HUES48 (cell line): ENCODE data around the gene PRKN.

Experiments
- H3K27ac ChIP-seq: one replicate; pipeline ENCODE4 v1.7.0; 2013; ENCODE audit warnings: low read depth, low read length, inconsistent platforms
- H3K27me3 ChIP-seq: 2 replicates; pipeline ENCODE4 v1.6.1; 2013; ENCODE audit warnings: mild to moderate bottlenecking, low read length; ENCODE audit not compliant: control insufficient read depth, insufficient read depth
- H3K36me3 ChIP-seq: 2 replicates; pipeline ENCODE4 v1.6.1; 2013; ENCODE audit warnings: low read length; ENCODE audit not compliant: control insufficient read depth, insufficient read depth
- H3K4me1 ChIP-seq: 2 replicates; pipeline ENCODE4 v1.6.1; 2013; ENCODE audit warnings: mild to moderate bottlenecking, low read length; ENCODE audit not compliant: control insufficient read depth, insufficient read depth
- H3K4me3 ChIP-seq: 2 replicates; pipeline ENCODE4 v1.5.1; 2013; ENCODE audit warnings: mild to moderate bottlenecking, low read depth, low read length
- H3K9ac ChIP-seq: 2 replicates; pipeline ENCODE4 v1.6.1; 2013; ENCODE audit warnings: mild to moderate bottlenecking, low read depth, low read length, moderate library complexity
- H3K9me3 ChIP-seq: 2 replicates; pipeline ENCODE4 v1.6.1; 2013; ENCODE audit warnings: low read length; ENCODE audit not compliant: control insufficient read depth, insufficient read depth

Gene PRKN

GRCh38 chr6:161458201-161458951 lies 1269.2 kb downstream of the PRKN start:
- Histone ChIP-seq H3K9ac (no peak overlapping the region), H3K27ac (no peak overlapping the region), H3K9me3 (no peaks in the 10 kb centered on the region), H3K4me1 (no peaks in the 10 kb centered on the region), H3K4me3 (no peak overlapping the region), H3K36me3 (no peaks in the 10 kb centered on the region), H3K27me3 (no peaks in the 10 kb centered on the region)

- Histone ChIP-seq H3K27me3 (no peaks in the 10 kb centered on the region), H3K4me3 (no peak overlapping the region), H3K9me3 (no peaks in the 10 kb centered on the region), H3K4me1 (no peaks in the 10 kb centered on the region), H3K9ac (no peak overlapping the region), H3K36me3 (no peaks in the 10 kb centered on the region), H3K27ac (no peak overlapping the region)
These were observed 1271.7 kb downstream of the PRKN start for GRCh38 chr6:161455848-161456247.

DNA sequence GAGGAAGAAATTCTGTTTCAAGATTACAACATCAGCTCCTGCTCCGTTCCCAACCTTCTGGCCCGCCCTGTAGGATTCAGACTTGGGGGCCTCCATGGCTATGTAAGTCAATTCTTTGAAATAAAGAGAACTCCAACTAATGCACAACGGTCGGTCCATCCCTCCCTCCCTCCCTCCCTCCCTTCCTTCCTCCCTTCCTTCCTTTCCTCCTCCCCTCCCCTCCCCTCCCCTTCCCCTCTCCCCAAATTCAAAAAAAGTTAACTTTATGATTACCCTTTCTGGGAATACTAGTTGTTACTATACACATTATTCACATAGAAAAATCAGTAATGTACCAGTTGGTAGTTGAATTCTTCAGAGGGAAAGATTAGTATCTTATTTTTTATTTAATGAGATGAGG lies 1274.0 kb downstream of the PRKN start:
- no peaks in the 10 kb centered on the region for H3K9me3 ChIP-seq
- H3K4me3 ChIP-seq: no peak overlapping the region
- H3K9ac ChIP-seq: no peak overlapping the region
- H3K36me3 ChIP-seq: no peaks in the 10 kb centered on the region
- no peaks in the 10 kb centered on the region for H3K4me1 ChIP-seq
- no peak overlapping the region for H3K27ac ChIP-seq
- H3K27me3 ChIP-seq: no peaks in the 10 kb centered on the region

- no peaks in the 10 kb centered on the region for H3K9me3 ChIP-seq
- no peak overlapping the region for H3K27ac ChIP-seq
- H3K27me3 ChIP-seq: no peaks in the 10 kb centered on the region
- H3K9ac ChIP-seq: no peak overlapping the region
- H3K36me3 ChIP-seq: no peaks in the 10 kb centered on the region
- no peaks in the 10 kb centered on the region for H3K4me1 ChIP-seq
- H3K4me3 ChIP-seq: no peak overlapping the region
These were observed 1275.3 kb downstream of the PRKN start for GRCh38 chr6:161452241-161452640.

- peaks cover 9% of the 10 kb centered on the region for H3K27me3 ChIP-seq
- H3K27ac ChIP-seq: no peak overlapping the region
- H3K4me1 ChIP-seq: 0 out of 2 replicates have a peak, but pooled peaks cover 2% of the 10 kb centered on the region
- H3K36me3 ChIP-seq: no peaks in the 10 kb centered on the region
- H3K9ac ChIP-seq: no peak overlapping the region
- H3K9me3 ChIP-seq: no peaks in the 10 kb centered on the region
- H3K4me3 ChIP-seq: no peak overlapping the region
These were observed 1278.0 kb downstream of the PRKN start for GRCh38 chr6:161449521-161449920.

GRCh38 chr6:161446949-161447348 lies 1280.6 kb downstream of the PRKN start:
- Histone ChIP-seq H3K36me3 (no peaks in the 10 kb centered on the region), H3K4me1 (peaks cover 15% of the 10 kb centered on the region), H3K27me3 (peaks cover 18% of the 10 kb centered on the region), H3K9me3 (no peaks in the 10 kb centered on the region), H3K4me3 (no peak overlapping the region), H3K27ac (no peak overlapping the region), H3K9ac (no peak overlapping the region)

DNA sequence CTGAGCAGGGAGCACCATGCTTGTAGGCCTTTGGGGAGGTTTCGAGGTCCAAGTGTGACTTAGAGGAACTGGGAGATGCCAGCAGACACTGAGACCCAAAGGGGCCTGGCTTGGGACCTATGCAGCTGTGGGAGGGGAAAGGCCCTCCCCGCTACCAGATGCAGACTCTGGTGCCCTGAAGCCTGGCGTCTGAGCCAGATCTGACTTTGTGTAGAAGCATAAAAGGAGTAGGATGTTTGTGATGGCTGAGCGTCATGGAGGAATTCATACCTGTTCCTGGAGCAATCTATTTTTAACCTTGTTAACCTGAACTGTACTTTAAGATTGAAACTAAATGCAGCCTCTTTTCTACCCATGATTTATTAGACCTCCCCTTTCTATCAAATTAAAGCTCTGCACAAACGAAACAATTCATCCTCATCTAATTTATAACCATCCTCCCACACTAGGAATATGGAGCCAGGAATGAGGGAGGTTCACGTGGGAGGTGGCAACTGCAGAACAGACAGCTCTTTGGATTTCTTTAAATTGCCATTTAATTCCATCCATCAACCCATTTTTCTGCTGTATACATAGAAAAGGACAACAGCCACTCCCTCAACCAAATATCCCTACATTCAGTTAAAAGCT lies 1281.2 kb downstream of the PRKN start:
- no peaks in the 10 kb centered on the region for H3K9me3 ChIP-seq
- H3K27ac ChIP-seq: no peak overlapping the region
- H3K27me3 ChIP-seq: peaks cover 20% of the 10 kb centered on the region
- peaks cover 15% of the 10 kb centered on the region for H3K4me1 ChIP-seq
- no peak overlapping the region for H3K4me3 ChIP-seq
- H3K9ac ChIP-seq: no peak overlapping the region
- no peaks in the 10 kb centered on the region for H3K36me3 ChIP-seq

GRCh38 chr6:161445021-161445799 lies 1282.4 kb downstream of the PRKN start:
- Histone ChIP-seq H3K4me3 (no peak overlapping the region), H3K9ac (no peak overlapping the region), H3K27ac (no peak overlapping the region), H3K9me3 (no peaks in the 10 kb centered on the region), H3K4me1 (peaks cover 15% of the 10 kb centered on the region), H3K27me3 (peaks cover 20% of the 10 kb centered on the region), H3K36me3 (no peaks in the 10 kb centered on the region)

DNA sequence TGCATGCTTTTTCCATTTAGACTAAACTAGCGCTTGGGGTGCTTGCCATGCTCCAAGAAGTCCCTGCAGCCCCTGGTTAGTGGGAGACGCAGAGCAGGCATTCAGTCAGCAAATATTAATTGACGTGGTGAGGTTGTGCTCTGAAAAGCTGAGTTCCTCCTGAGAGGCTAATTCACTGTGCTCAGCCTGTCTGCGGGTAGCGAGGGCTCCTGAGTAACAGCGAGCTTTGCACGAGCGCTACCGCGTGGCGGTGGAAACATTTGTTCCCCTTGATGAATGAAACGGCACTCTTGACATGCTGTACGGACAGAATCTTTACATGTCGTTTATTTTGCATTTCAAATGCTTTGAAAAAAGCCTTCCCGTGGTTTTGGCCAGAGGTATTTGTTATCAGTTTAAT lies 1283.1 kb downstream of the PRKN start:
- H3K27me3 ChIP-seq: peaks cover 20% of the 10 kb centered on the region
- no peak overlapping the region for H3K9ac ChIP-seq
- peaks cover 15% of the 10 kb centered on the region for H3K4me1 ChIP-seq
- H3K27ac ChIP-seq: peak overlapping the region; percentile 17
- H3K9me3 ChIP-seq: no peaks in the 10 kb centered on the region
- 0 out of 2 replicates have a peak overlapping the region, but pooled peaks have one; percentile 3 for H3K4me3 ChIP-seq
- no peaks in the 10 kb centered on the region for H3K36me3 ChIP-seq

- H3K9me3 ChIP-seq: no peaks in the 10 kb centered on the region
- peak overlapping the region; percentile 3; the same call in 1 of the 2 replicates for H3K4me3 ChIP-seq
- H3K9ac ChIP-seq: no peak overlapping the region
- H3K36me3 ChIP-seq: no peaks in the 10 kb centered on the region
- H3K4me1 ChIP-seq: peaks cover 20% of the 10 kb centered on the region
- H3K27ac ChIP-seq: peak overlapping the region; percentile 17
- peaks cover 20% of the 10 kb centered on the region for H3K27me3 ChIP-seq
These were observed 1283.7 kb downstream of the PRKN start for GRCh38 chr6:161443848-161444247.

- no peaks in the 10 kb centered on the region for H3K9me3 ChIP-seq
- no peak overlapping the region for H3K4me3 ChIP-seq
- no peak overlapping the region for H3K9ac ChIP-seq
- peaks cover 21% of the 10 kb centered on the region for H3K4me1 ChIP-seq
- no peaks in the 10 kb centered on the region for H3K36me3 ChIP-seq
- peaks cover 20% of the 10 kb centered on the region for H3K27me3 ChIP-seq
- H3K27ac ChIP-seq: no peak overlapping the region
These were observed 1285.1 kb downstream of the PRKN start for GRCh38 chr6:161442420-161442819.
